OCI-M1 (cell line): ENCODE data around the gene COPG2.

Experiments used
- DNase-seq: peaks from one replicate; lab custom pipeline; 2025; lab: John Stamatoyannopoulos, UW

Gene COPG2

DNA sequence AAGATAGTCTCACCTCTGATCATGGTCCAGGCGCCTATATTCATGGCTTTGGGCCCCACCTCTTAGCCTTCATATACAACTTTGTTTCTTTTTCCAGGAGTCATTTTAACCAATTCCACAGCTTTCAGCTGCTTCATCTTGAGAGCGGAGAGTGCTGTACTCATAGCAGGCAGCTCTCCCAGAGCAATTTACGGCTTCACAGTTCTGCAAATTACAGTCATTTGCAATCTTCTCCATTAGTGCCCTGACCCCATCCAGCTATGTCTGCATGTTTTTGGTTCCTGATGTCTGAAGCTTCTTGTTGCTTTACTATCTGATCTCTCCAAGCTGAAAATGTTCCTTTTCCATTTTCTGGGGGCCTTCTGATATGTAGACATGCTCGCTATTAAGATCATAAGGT is 194.7 kb downstream of the COPG2 start:
- no peak for DNase-seq

DNA sequence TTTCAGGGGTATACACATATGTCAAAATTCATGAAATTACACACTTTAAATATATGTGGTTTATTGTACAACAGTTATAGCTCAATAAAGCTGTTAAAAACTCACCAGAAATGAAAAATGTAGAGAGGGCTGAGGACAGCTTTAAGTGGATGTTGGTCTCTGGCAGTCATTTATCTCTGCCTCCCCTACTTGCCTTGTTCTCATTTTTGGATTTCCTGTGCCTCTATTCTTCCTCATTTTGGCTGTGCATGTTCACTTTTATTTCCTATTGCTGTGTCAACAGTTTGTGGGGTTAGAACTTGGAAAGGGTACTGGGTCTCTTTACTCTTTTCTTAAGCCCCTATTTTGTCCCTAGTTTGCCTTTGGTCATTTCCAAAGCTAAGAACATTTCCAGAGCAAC is 195.3 kb downstream of the COPG2 start:
- peak; percentile 51 for DNase-seq

DNA sequence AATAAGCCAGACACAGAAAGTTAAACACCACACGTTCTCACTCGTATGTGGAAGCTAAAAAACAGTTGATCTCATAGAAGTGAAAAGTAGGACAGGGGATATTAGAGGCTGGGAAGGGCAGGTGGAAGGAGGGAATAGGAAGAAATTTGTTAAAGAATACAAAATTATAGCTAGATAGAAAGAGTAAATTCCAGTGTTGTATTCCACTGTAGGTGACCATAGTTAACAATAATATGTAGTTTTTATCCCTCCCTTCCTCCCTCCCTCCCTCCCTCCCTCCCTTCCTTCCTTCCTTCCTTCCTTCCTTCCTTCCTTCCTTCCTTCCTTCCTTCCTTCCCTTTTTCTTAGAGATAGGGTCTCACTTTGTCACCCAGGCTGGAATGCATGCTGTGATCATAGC is 196.6 kb downstream of the COPG2 start:
- DNase-seq: no peak

DNA sequence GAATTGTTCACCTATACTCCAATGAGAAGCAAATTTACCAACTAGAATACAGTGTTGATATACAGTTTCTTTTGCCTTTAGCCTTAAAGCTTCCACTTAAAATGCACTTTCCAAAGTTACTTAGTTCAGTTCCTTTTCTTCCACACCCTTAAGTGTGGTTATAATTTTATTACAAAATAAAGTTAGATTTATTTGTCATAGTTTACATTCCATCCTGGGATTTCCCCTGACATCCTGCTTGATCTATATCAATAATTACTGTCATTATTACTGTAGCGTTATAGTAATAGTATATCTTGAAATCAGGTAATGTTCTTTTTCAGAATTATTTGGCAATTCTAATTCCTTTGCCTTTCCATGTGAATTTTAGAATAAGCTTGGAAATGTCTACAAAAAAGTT is 199.9 kb downstream of the COPG2 start:
- DNase-seq: no peak

DNA sequence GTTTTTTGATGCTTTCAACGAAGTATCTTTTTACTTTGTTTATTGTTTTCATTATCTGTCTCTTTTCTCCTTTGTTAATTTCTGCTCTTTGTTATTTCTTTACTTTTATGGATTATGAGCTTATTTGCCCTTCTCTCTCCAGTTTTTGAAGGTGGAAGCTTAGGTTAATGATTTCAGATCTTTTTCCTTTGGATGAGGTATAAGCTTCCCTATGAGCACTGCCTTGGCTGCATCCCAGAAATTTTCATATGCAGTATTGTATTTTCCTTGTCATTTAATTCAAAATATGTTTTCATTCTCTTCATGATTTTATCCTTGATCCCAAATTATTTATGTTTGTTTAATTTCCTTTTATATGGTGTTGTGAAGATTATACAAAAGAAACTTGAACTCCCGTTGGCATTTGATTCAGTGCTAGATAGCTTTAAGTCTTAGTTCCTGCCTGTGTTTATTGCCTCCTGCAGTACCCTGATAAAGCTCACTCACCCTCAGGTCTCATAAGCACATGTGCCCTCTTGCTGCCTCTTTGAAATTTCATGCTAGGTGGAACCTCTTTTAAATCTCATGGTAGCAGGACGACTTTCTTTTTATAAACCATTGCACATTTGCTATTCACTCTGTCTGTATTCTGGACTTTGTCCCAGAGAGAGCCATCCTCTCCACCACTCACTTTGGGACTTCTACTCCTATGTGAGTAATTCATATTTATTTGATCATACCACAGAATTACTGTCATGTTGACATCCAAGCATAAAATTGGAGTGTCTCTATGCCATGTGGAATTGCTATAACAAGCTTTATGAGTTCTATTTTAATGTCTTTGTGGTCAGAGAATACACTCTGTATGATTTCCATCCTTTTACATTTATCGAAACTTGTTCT is 204.8 kb downstream of the COPG2 start:
- peak; percentile 78 for DNase-seq

DNA sequence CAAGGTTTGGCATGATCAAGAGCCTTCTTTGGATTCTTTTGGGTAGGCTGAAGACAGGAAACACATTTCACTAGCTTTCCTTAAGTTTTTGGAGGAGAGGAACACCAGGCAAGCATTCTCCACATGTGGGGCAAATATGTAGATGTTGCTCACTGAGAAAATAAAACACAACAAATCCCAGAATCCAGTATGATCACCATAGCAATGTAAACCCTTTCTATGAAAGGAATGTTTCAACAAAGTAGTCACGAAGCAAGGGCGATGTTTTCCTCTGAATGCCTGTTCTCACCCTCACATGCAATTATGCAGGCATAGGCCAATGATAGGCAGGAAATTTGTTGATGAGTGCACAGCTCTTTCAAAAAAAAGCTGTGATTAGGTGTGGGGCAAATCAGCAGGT is 207.3 kb downstream of the COPG2 start:
- no peak for DNase-seq

DNA sequence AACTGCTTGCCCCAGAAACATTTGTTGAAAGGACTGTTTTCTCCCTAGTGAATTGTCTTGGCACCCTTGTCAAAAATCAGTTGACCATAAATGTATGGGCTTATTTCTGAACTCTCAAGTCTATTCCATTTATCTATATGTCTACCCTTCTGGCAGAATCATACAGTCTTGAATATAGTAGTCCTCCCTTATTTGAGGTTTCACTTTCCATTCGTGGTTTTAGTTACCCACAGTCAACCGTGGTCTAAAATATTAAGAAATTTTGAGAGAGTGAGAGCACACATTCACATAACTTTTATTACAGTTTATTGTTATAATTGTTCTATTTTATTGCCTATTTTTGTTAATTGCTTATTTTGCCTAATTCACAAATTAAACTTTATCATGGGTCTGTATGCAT is 210.3 kb downstream of the COPG2 start:
- peak; percentile 77 for DNase-seq
